EH (cell line): ENCODE data around the gene RUFY1.
A peak's percentile ranks its signal among the peaks of the same experiment; 100 is the strongest.
"Not testable (repeated sequence)": the region's sequence is repeated elsewhere in the genome, so short reads cannot be mapped to it uniquely, and the experiment has no call there.

Experiments used
- DNase-seq: peaks from one replicate; pipeline ENCODE4 v3.0.0-alpha.2; 2015; ENCODE audit warnings: low read depth

The RUFY1 gene

GRCh38 chr5:179550511-179551342 lies at the start of gene RUFY1:
Gene RUFY1 (plus strand): TSS chr5:179550554. CDS start chr5:179550570, 16 bp downstream.
- DNase-seq = peak; percentile 80

- DNase-seq = not testable (repeated sequence)
These were observed 48.4 kb upstream of the RUFY1 start for GRCh38 chr5:179501997-179502396.

- DNase-seq = not testable (repeated sequence)
These were observed 47.9 kb upstream of the RUFY1 start for GRCh38 chr5:179502420-179502819.

GRCh38 chr5:179504191-179504590 lies 46.2 kb upstream of the RUFY1 start:
- DNase-seq = peak; percentile 22

- no peak for DNase-seq
These were observed 45.6 kb upstream of the RUFY1 start for GRCh38 chr5:179504600-179505396.

- DNase-seq = no peak
These were observed 44.6 kb upstream of the RUFY1 start for GRCh38 chr5:179505636-179506261.

- DNase-seq = no peak
These were observed 41.1 kb upstream of the RUFY1 start for GRCh38 chr5:179509239-179509638.

- DNase-seq = no peak
These were observed 40.5 kb upstream of the RUFY1 start for GRCh38 chr5:179509845-179510244.

- no peak for DNase-seq
These were observed 37.8 kb upstream of the RUFY1 start for GRCh38 chr5:179512452-179513000.

GRCh38 chr5:179515501-179515900 lies 34.9 kb upstream of the RUFY1 start:
- not testable (repeated sequence) for DNase-seq

- DNase-seq = no peak
These were observed 34.1 kb upstream of the RUFY1 start for GRCh38 chr5:179516221-179516620.

GRCh38 chr5:179517746-179518145 lies 32.6 kb upstream of the RUFY1 start:
- not testable (repeated sequence) for DNase-seq

GRCh38 chr5:179518369-179518768 lies 32.0 kb upstream of the RUFY1 start:
- not testable (repeated sequence) for DNase-seq

GRCh38 chr5:179519416-179520070 lies 30.8 kb upstream of the RUFY1 start:
- DNase-seq = not testable (repeated sequence)

GRCh38 chr5:179522107-179522506 lies 28.2 kb upstream of the RUFY1 start:
- not testable (repeated sequence) for DNase-seq

GRCh38 chr5:179526978-179527377 lies 23.4 kb upstream of the RUFY1 start:
- peak; percentile 46 for DNase-seq

- peak; percentile 43 for DNase-seq
These were observed 20.0 kb upstream of the RUFY1 start for GRCh38 chr5:179530069-179530998.

- no peak for DNase-seq
These were observed 17.3 kb upstream of the RUFY1 start for GRCh38 chr5:179533024-179533423.

- no peak for DNase-seq
These were observed 16.4 kb upstream of the RUFY1 start for GRCh38 chr5:179533907-179534306.

- no peak for DNase-seq
These were observed 15.9 kb upstream of the RUFY1 start for GRCh38 chr5:179534431-179534830.

GRCh38 chr5:179536676-179537075 lies 13.7 kb upstream of the RUFY1 start:
- peak; percentile 76 for DNase-seq
